Glutamatergic neuron (in vitro differentiated cells): ENCODE results near the gene ELL2. TPM values are rescaled to one million over a fixed set of nuclear protein-coding genes. Genes with fewer than 3 reads are reported as not detected.

Experiments used
- DNase-seq: peaks from one replicate; pipeline ENCODE4 v3.0.0; 2022
- H3K27ac Mint-ChIP-seq: one replicate; pipeline ENCODE4 v1.8.0; 2020; ENCODE audit warnings: mild to moderate bottlenecking, mixed read lengths, inconsistent platforms; ENCODE audit not compliant: unreplicated experiment
- H3K27me3 Mint-ChIP-seq: one replicate; pipeline ENCODE4 v1.8.0; 2020; ENCODE audit warnings: mild to moderate bottlenecking, moderate library complexity, mixed read lengths, inconsistent platforms; ENCODE audit not compliant: unreplicated experiment
- H3K36me3 Mint-ChIP-seq: one replicate; pipeline ENCODE4 v1.8.0; 2020; ENCODE audit warnings: mild to moderate bottlenecking, mixed read lengths, inconsistent platforms; ENCODE audit not compliant: unreplicated experiment
- H3K4me1 Mint-ChIP-seq: one replicate; pipeline ENCODE4 v1.8.0; 2020; ENCODE audit warnings: mild to moderate bottlenecking, low read depth, mixed read lengths, inconsistent platforms; ENCODE audit not compliant: unreplicated experiment
- H3K4me3 Mint-ChIP-seq: one replicate; pipeline ENCODE4 v1.8.0; 2020; ENCODE audit warnings: mild to moderate bottlenecking, mixed read lengths, inconsistent platforms; ENCODE audit not compliant: unreplicated experiment
- H3K9me3 Mint-ChIP-seq: one replicate; pipeline ENCODE4 v1.8.0; 2020; ENCODE audit warnings: mild to moderate bottlenecking, moderate library complexity, mixed read lengths, inconsistent platforms; ENCODE audit not compliant: unreplicated experiment
- CTCF ChIP-seq: fragments of 200-600 bp; sonication (generic); IDR thresholded peaks from one replicate; pipeline ENCODE4 v1.5.0; 2021; ENCODE audit not compliant: partially characterized antibody, unreplicated experiment
- total RNA-seq: library from RNA; stranded (reverse); fragmentation: NEBNext Ultra II Directional; extraction: Animal tissue kit (Norgen Biotek cat#: 25700); gene quantifications from one replicate; pipeline ENCODE4 v1.2.1, GENCODE V29; 2021; ENCODE audit not compliant: unreplicated experiment

The ELL2 gene
- total RNA-seq, 1 donor from 2014 or later = 97.0 TPM

DNA sequence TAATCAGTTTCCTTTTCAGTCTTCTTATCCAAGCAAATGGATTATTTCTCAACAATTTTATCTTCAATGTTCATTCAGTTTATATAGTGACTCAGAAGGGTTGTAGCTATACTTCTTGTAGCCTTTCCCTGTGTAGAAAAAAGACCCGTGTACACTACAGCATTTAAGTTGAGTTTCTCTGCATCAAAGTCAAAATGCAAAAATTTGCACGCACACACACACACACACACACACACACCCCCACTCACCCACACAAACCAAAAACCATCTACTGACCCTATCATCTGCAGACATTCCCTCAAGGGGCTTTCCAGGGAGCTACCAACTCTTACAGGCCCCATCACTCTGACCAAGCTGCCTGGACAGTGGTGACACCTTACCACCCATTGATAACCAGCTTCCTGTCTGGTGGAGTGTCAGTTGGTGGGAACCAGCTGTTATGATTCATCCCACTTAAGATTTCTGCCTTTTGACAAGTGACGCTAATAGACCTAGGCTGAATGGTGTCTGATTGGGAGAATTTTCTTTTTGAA lies 12.2 kb upstream of the ELL2 start:
- Mint-ChIP-seq H3K27ac (no peak overlapping the region), H3K4me3 (no peak overlapping the region), H3K9me3 (no peaks in the 10 kb centered on the region), H3K36me3 (no peaks in the 10 kb centered on the region), H3K27me3 (peaks cover 2% of the 10 kb centered on the region), H3K4me1 (peaks cover 6% of the 10 kb centered on the region)
- no peak for TF ChIP-seq CTCF
- no peak for DNase-seq

DNA sequence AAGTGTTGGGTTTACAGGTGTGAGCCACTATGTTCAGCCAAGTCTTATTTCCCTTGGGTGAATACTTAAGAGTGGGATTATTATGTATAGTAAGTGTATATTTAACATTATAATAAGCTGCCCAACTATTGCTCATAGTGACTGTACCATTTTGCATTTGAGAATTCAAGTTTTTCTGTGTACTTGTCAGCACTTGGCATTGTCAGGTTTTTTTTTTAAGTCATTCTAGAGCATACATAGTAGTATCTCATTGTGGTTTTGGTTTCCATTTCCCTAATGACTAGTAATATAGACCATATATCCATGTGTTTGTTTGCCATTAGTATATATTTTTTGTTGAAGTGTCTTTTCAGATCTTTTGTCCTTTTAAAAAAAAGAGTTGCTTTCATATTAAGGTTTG lies 10.5 kb upstream of the ELL2 start:
- no peak for DNase-seq
- Mint-ChIP-seq H3K27me3 (peaks cover 2% of the 10 kb centered on the region), H3K4me1 (peaks cover 6% of the 10 kb centered on the region), H3K27ac (no peak overlapping the region), H3K9me3 (no peaks in the 10 kb centered on the region), H3K4me3 (no peak overlapping the region), H3K36me3 (no peaks in the 10 kb centered on the region)
- no peak for TF ChIP-seq CTCF

- peaks cover 2% of the 10 kb centered on the region for H3K27me3 Mint-ChIP-seq
- H3K4me3 Mint-ChIP-seq = no peak overlapping the region
- no peak overlapping the region for H3K27ac Mint-ChIP-seq
- DNase-seq = no peak
- H3K9me3 Mint-ChIP-seq = no peaks in the 10 kb centered on the region
- H3K4me1 Mint-ChIP-seq = peaks cover 5% of the 10 kb centered on the region
- H3K36me3 Mint-ChIP-seq = no peaks in the 10 kb centered on the region
- no peak for TF ChIP-seq CTCF
Observed at GRCh38 chr5:95970359-95970704, 8.7 kb upstream of the ELL2 start.

GRCh38 chr5:95969651-95970358 lies 8.2 kb upstream of the ELL2 start:
- TF ChIP-seq CTCF = no peak
- no peak overlapping the region for H3K4me3 Mint-ChIP-seq
- H3K9me3 Mint-ChIP-seq = no peaks in the 10 kb centered on the region
- no peak for DNase-seq
- peaks cover 5% of the 10 kb centered on the region for H3K4me1 Mint-ChIP-seq
- H3K36me3 Mint-ChIP-seq = no peaks in the 10 kb centered on the region
- peaks cover 2% of the 10 kb centered on the region for H3K27me3 Mint-ChIP-seq
- H3K27ac Mint-ChIP-seq = no peak overlapping the region

GRCh38 chr5:95969055-95969454 lies 7.4 kb upstream of the ELL2 start:
- no peak overlapping the region for H3K4me3 Mint-ChIP-seq
- H3K27me3 Mint-ChIP-seq = peaks cover 2% of the 10 kb centered on the region
- H3K27ac Mint-ChIP-seq = no peak overlapping the region
- no peak for TF ChIP-seq CTCF
- H3K4me1 Mint-ChIP-seq = peaks cover 3% of the 10 kb centered on the region
- no peak for DNase-seq
- H3K36me3 Mint-ChIP-seq = no peaks in the 10 kb centered on the region
- no peaks in the 10 kb centered on the region for H3K9me3 Mint-ChIP-seq
